GM12878 (cell line): ENCODE results near the gene NOL4L. TPM values are rescaled to one million over a fixed set of nuclear protein-coding genes. Genes with fewer than 3 reads are reported as not detected.

Experiments
- ATAC-seq: fragments of 200-7000 bp; cut with Tn5 transposase; 3 replicates; pipeline ENCODE4 v1.9.1; 2020; ENCODE audit warnings: mild to moderate bottlenecking, moderate library complexity
- BruUV-seq: library from RNA; stranded (reverse); fragments of 400-500 nt; replicated peaks from 2 replicates; lab custom pipeline; 2021; lab: Mats Ljungman, UMichigan
- CTCF ChIA-PET: fragments of 300-600 bp; sonication (Branson Sonifier 250); formaldehyde crosslinking; extraction: SDS; loops from one replicate; lab custom pipeline; 2021; ENCODE audit warnings: inconsistent platforms; lab: Yijun Ruan, JAX
- POLR2A ChIA-PET: fragments of 350-600 bp; formaldehyde crosslinking; extraction: SDS; loops from one replicate; lab custom pipeline; 2021; ENCODE audit warnings: inconsistent platforms; lab: Charles Lee
- RAD21 ChIA-PET: fragments of 300-600 bp; sonication (Branson Sonifier 250); formaldehyde crosslinking; loops from one replicate; lab custom pipeline; 2023; ENCODE audit warnings: antibody characterized with exemption; ENCODE audit not compliant: unreplicated experiment; lab: Charles Lee
- SMC1A ChIA-PET: fragments of 300-600 bp; sonication (Branson Sonifier 250); formaldehyde crosslinking; loops from one replicate; lab custom pipeline; 2023; ENCODE audit not compliant: unreplicated experiment, uncharacterized antibody; lab: Charles Lee
- DNase-seq: peaks from one replicate; pipeline ENCODE4 v3.0.0-alpha.2; 2011; ENCODE audit warnings: low read depth, low spot score
- FAIRE-seq: peaks from 3 replicates; lab custom pipeline; 2011; peaks lifted over from hg19 to GRCh38; lab: Jason Lieb, UNC
- H2AFZ ChIP-seq: 2 replicates; pipeline ENCODE4 v1.6.0; 2011; ENCODE audit warnings: low read depth, low read length, control low read depth; ENCODE audit not compliant: control insufficient read depth
- H3K27ac ChIP-seq: 2 replicates; pipeline ENCODE4 v1.5.1; 2011; ENCODE audit warnings: control low read depth; ENCODE audit not compliant: control insufficient read depth, insufficient read depth
- H3K27me3 ChIP-seq, 2 experiments: replicated peaks in 1 of 2; 2 replicates each; pipeline versions ENCODE4 v1.6.0 to v1.6.1; 2011; ENCODE audit warnings: low read length in 1 of 2; ENCODE audit not compliant: control insufficient read depth in 2 of 2, insufficient read depth in 2 of 2
- H3K36me3 ChIP-seq, 2 experiments: 2 replicates each; pipeline ENCODE4 v1.5.1; 2011; ENCODE audit warnings: low read length in 1 of 2; ENCODE audit not compliant: control insufficient read depth in 2 of 2, insufficient read depth in 2 of 2
- H3K4me1 ChIP-seq: 2 replicates; pipeline ENCODE4 v1.6.1; 2011; ENCODE audit warnings: mild to moderate bottlenecking, low read length, moderate library complexity, mixed read lengths; ENCODE audit not compliant: control insufficient read depth, insufficient read depth
- H3K4me2 ChIP-seq: 2 replicates; pipeline ENCODE4 v1.6.0; 2011; ENCODE audit warnings: control low read depth; ENCODE audit not compliant: control insufficient read depth, insufficient read depth
- H3K4me3 ChIP-seq: fragments of 200-600 bp; sonication (generic); 2 replicates; pipeline ENCODE4 v1.5.1; 2016
- H3K79me2 ChIP-seq: 2 replicates; pipeline ENCODE4 v1.6.0; 2011; ENCODE audit warnings: low read length; ENCODE audit not compliant: control insufficient read depth, insufficient read depth
- H3K9ac ChIP-seq: 2 replicates; pipeline ENCODE4 v1.8.0; 2011; ENCODE audit warnings: low read length, control low read depth, mixed read lengths; ENCODE audit not compliant: control insufficient read depth, insufficient read depth
- H3K9me3 ChIP-seq: replicated peaks from 3 replicates; pipeline ENCODE4 v1.5.1; 2011; ENCODE audit warnings: mild to moderate bottlenecking, low read length; ENCODE audit not compliant: control insufficient read depth, insufficient read depth
- H4K20me1 ChIP-seq: 2 replicates; pipeline ENCODE4 v1.6.0; 2011; ENCODE audit not compliant: control insufficient read depth, insufficient read depth
- MTA3 ChIP-seq: IDR thresholded peaks from 2 replicates; pipeline ENCODE4 v1.6.1; 2012; ENCODE audit warnings: low read length, inconsistent platforms, borderline replicate concordance
- PAX5 ChIP-seq: IDR thresholded peaks from 2 replicates; pipeline ENCODE4 v1.6.1; 2011; ENCODE audit warnings: low read depth, low read length, borderline replicate concordance
- RBBP5 ChIP-seq: fragments of 200-600 bp; sonication (generic); conservative IDR thresholded peaks from 2 replicates; pipeline ENCODE4 v1.6.1; 2016
- RCOR1 ChIP-seq: conservative IDR thresholded peaks from 2 replicates; pipeline ENCODE4 v1.6.1; 2012; ENCODE audit warnings: low read depth, low read length, improper control_type of control experiment
- WGBS: methylation state at CpG from one replicate; pipeline ENCODE4 v1.1.6; 2016; ENCODE audit warnings: low lambda C conversion rate; ENCODE audit not compliant: insufficient replicate concordance, insufficient coverage; ENCODE audit errors: missing lambda C conversion rate; 5-methylcytosine and 5-hydroxymethylcytosine counted together
- in situ Hi-C: fragments of 300-500 bp; cut with MboI; formaldehyde crosslinking; loops from 9 replicates; pipeline ENCODE4 v1.14.3; 2018; ENCODE audit warnings: mixed read lengths
- intact Hi-C: fragments of 100-400 bp; cut with micrococcal nuclease; formaldehyde crosslinking; loops from one replicate; pipeline ENCODE4 v1.14.2; 2022; ENCODE audit not compliant: unreplicated experiment
- polyA plus RNA-seq, 11 experiments: library from polyadenylated mRNA; depleted of rRNA in 4 of 11; unstranded in 6 of 11; stranded (reverse) in 5 of 11; fragments of >200 nt; fragmentation: Nextera tagmentation in 4 of 11; fragmentation: Illumina TruSeq in 1 of 11; extraction: Ambion mirVana in 4 of 11; extraction: Trizol in 1 of 11; gene quantifications; 1 replicate in 1 of 11; 2 replicates in 10 of 11; pipeline versions ENCODE4 v1.2.1 to v1.2.3, GENCODE V29; 2011 to 2016; ENCODE audit warnings: inconsistent platforms in 2 of 11, missing spikeins in 2 of 11, low read depth in 1 of 11
- total RNA-seq, 4 experiments: library from RNA; depleted of rRNA in 3 of 4; stranded (reverse); fragments of >200 nt in 3 of 4; fragmentation: Illumina TruSeq in 1 of 4; extraction: Trizol in 1 of 4; gene quantifications; 2 replicates each; pipeline versions ENCODE4 v1.2.1 to v1.2.3, GENCODE V29; 2013 to 2021
- TF ChIP-seq, protein P1 (sequence below): IDR thresholded peaks from 2 replicates; pipeline ENCODE4 v1.6.1; 2011; ENCODE audit warnings: low read depth, low read length, improper control_type of control experiment, borderline replicate concordance
- TF ChIP-seq, protein P2 (sequence below): fragments of 450-650 bp; IDR thresholded peaks from 2 replicates; pipeline ENCODE4 v1.6.1; 2016; ENCODE audit warnings: mild to moderate bottlenecking

NOL4L gene
- total and polyA plus RNA-seq, 10 of the 15 experiments (the other 5 are each of a cell fraction or from before 2014, with no cell fraction given), result 2.3 to 24.0 (median 8.0) TPM

DNA sequence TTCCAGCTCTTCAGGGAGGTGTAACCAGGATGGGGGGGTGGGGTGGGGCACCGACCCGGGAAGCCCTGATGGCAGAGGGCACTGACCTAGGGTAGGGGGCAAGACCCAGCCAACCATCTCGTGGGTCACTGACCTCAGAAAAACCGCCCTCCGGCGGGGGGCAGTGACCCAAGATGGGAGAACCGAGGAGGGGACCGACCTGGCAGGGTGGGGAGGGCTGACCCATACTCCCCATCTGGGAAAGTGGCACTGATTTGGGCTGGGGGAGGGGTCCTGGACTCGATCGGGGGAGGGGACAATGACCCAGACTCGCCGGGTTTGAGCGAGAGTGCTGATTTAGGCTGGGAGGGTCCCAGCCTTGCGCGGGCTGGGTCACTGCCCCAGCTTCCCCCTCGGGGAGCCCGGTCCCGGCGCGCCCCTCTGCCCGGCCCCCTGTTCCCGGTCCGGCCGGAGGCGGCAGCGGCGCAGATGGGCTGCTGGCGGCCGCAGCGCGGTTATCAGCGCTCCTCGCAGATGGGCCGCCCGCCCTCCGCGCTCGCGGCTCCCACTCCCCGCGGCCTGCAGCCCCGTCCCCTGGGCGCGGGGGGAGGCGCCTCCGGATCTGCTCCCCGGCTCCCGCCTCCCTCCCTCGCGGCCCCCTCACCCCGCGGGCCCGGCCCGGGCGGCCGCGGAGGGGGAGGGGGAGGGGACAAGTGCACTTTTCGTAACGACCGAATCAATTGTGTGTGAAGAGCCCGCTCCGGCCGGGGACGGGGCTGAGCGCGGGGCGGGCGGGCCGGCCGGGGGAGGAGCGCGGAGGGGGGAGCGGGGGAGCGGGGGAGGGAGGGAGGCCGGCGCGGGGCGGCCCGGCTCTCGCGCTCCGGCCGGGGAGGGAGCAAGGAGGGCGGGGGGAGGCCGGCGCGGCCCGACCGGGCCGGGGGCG is 2.2 kb downstream of the NOL4L start (continued):
- TF ChIP-seq, protein P1, sequence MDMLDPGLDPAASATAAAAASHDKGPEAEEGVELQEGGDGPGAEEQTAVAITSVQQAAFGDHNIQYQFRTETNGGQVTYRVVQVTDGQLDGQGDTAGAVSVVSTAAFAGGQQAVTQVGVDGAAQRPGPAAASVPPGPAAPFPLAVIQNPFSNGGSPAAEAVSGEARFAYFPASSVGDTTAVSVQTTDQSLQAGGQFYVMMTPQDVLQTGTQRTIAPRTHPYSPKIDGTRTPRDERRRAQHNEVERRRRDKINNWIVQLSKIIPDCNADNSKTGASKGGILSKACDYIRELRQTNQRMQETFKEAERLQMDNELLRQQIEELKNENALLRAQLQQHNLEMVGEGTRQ, result no peak
- TF ChIP-seq RBBP5 (no peak), RCOR1 (no peak), MTA3 (no peak)

DNA sequence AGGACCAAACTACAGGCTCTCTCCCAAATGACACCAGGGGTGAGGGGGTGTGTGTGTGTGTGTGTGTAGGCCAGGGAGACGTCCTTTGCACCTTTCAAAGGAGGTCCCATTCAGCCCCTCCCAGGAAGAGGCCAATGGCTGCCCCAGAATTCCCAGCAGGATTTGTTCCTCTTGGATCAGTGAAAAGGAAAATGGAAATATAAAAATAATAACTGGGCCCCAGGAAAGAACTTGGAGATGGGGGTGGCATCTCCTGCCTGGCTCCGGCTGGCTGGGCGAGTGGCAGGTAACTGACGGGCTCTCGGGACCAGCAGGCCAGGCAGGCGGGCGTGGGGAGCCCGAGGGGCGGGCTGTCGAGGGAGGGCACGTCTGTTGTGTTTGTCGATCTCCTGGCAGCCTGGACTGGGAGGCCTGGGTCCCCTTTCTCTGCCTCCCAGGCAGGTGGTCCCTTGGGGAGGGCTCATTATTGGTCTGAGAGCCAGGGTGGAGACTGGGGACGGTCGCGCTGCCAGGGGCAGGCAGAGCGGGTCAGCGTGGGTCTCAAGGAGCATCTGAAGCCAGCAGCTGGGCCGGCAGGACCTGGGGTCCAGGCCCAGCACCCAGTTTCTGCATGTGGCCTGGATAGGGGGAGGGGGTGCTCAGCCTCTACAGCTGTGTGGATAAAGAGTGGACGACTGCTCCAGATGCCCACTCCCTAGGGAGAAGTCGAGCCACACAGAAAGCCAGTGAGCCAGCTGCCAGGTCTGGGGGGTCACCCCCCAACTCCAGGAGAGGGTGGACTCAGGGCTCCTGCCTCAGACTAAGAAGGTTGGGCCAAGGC is 3.1 kb downstream of the NOL4L start:
- TF ChIP-seq PAX5, result no peak
- TF ChIP-seq, protein P2, sequence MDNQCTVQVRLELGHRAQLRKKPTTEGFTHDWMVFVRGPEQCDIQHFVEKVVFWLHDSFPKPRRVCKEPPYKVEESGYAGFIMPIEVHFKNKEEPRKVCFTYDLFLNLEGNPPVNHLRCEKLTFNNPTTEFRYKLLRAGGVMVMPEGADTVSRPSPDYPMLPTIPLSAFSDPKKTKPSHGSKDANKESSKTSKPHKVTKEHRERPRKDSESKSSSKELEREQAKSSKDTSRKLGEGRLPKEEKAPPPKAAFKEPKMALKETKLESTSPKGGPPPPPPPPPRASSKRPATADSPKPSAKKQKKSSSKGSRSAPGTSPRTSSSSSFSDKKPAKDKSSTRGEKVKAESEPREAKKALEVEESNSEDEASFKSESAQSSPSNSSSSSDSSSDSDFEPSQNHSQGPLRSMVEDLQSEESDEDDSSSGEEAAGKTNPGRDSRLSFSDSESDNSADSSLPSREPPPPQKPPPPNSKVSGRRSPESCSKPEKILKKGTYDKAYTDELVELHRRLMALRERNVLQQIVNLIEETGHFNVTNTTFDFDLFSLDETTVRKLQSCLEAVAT, result 0 out of 2 replicates have a peak, but pooled peaks have one; percentile 37
- no peak overlapping the region for H3K27ac ChIP-seq
- H3K79me2 ChIP-seq, result peaks cover 4% of the 10 kb centered on the region
- ATAC-seq, result no peak
- H2AFZ ChIP-seq, result no peak overlapping the region
- H3K9ac ChIP-seq, result no peak overlapping the region
- no TSS peak for BruUV-seq
- peaks cover 3% of the 10 kb centered on the region; the same call in 1 of the 2 replicates for H4K20me1 ChIP-seq
- in situ Hi-C loops, result no loop called here
- H3K9me3 ChIP-seq, result no peaks in the 10 kb centered on the region
- ChIA-PET RAD21 (no interaction called here), POLR2A (no interaction called here), CTCF (no interaction called here), SMC1A (interaction anchor here (0.9 kb wide), 1 partner anchor 40 kb away, joined by 3 read pairs; no protein-coding TSS in a partner anchor)
- intact Hi-C loops, result no loop called here
- peaks cover 17% of the 10 kb centered on the region for H3K4me1 ChIP-seq
- H3K27me3 ChIP-seq, result peaks cover 0 to 2% of the 10 kb centered on the region in 2 experiments; a peak in 1 of 4 replicates
- FAIRE-seq, result no peak
- H3K36me3 ChIP-seq, result no peaks in the 10 kb centered on the region
- H3K4me2 ChIP-seq, result peak overlapping the region; percentile 48
- no peak for DNase-seq
- 69% methylated on average over 20 of the region's 20 CpGs for WGBS
- peak overlapping the region; percentile 16; the same call in 1 of the 2 replicates for H3K4me3 ChIP-seq
